Pancreas (tissue), 10 donors: ENCODE measurements around the gene PKD1L1. TPM values are rescaled to one million over a fixed set of nuclear protein-coding genes. Genes with fewer than 3 reads are reported as not detected.

ENCODE experiments used
- ATAC-seq, 4 donors: fragments of 200-7000 bp; cut with Tn5 transposase; one replicate each; pipeline versions ENCODE4 v1.8.0 to v1.9.1; 2020; ENCODE audit warnings: mild to moderate bottlenecking in 4 of 4, moderate library complexity in 4 of 4
- DNase-seq, 6 donors: peaks; one replicate each; pipeline ENCODE4 v3.0.0-alpha.2; 2020
- FAIRE-seq: peaks from 2 replicates; lab custom pipeline; 2012; peaks lifted over from hg19 to GRCh38; lab: Jason Lieb, UNC
- H3K27ac ChIP-seq, 4 donors: fragments of 200-600 bp; sonication (generic); 1 replicate in 3 of 4; 2 replicates in 1 of 4; pipeline versions ENCODE4 v1.5.0 to v1.8.0; 2020
- H3K27me3 ChIP-seq, 4 donors: fragments of 200-600 bp; one replicate each; pipeline ENCODE4 v1.8.0; 2021
- H3K36me3 ChIP-seq, 3 donors: fragments of 200-600 bp; sonication (generic) in 1 of 3; one replicate each; pipeline versions ENCODE4 v1.5.0 to v1.8.0; 2020 to 2021
- H3K4me1 ChIP-seq, 3 donors: fragments of 200-600 bp; one replicate each; pipeline ENCODE4 v1.8.0; 2021
- H3K4me3 ChIP-seq, 4 donors: fragments of 200-600 bp; sonication (generic) in 2 of 4; one replicate each; pipeline versions ENCODE4 v1.5.0 to v1.8.0; 2020 to 2021
- H3K9me3 ChIP-seq, 4 donors: fragments of 200-600 bp; one replicate each; pipeline ENCODE4 v1.8.0; 2021
- CTCF ChIP-seq, 4 donors: fragments of 200-600 bp; sonication (generic) in 3 of 4; IDR thresholded peaks; one replicate each; pipeline versions ENCODE4 v1.5.0 to v1.8.0; 2021; ENCODE audit warnings: antibody characterized with exemption in 4 of 4
- WGBS, 2 donors: extraction: QIAGEN DNeasy Blood & Tissue Kit; methylation state at CpG; one replicate each; pipeline ENCODE4 v1.1.7; 2013; 5-methylcytosine and 5-hydroxymethylcytosine counted together
- intact Hi-C, 3 donors: fragments of 100-400 bp; cut with DNase I; formaldehyde crosslinking; loops; one replicate each; pipeline versions ENCODE4 v1.11.1 to v1.14.2; 2022
- polyA plus RNA-seq, 2 donors: library from polyadenylated mRNA; stranded (reverse); fragments of 200-250 nt; gene quantifications; one replicate each; pipeline ENCODE4 v1.2.3, GENCODE V29; 2013
- total RNA-seq, 6 donors: library from RNA; stranded (reverse); fragmentation: NEBNext Ultra II Directional in 4 of 6; extraction: Animal tissue kit (Norgen Biotek cat#: 25700) in 4 of 6; gene quantifications; one replicate each; pipeline versions ENCODE4 v1.2.1 to v1.2.4, GENCODE V29; 2021 to 2023
- donor health status: healthy with polysubstance abuse.
- donor health status: DM: no; HTN: no; CAD: no; lungs with moderate emphysema.
- donor health status: DM: no; HTN: no; CAD: no.
- donor health status: control.
- donor health status: control.
- donor health status: Bipolar disorder and iron deficiency.
- donor health status: DM: yes; HTN: yes; CAD: no.
- donor health status: DM: no; HTN: no; CAD: no.
- donor health status: DM: no; HTN: no; CAD: no.
- donor health status: DM: yes; HTN: yes; CAD: no.

Gene PKD1L1
- total and polyA plus RNA-seq, 8 donors: 0.03 to 0.54 (median 0.13) TPM

GRCh38 chr7:47846138-47846836 is 102.0 kb downstream of the PKD1L1 start:
- Histone ChIP-seq H3K36me3 (no peaks in the 10 kb centered on the region), H3K27me3 (no peaks in the 10 kb centered on the region), H3K4me3 (no peak overlapping the region), H3K4me1 (no peaks in the 10 kb centered on the region), H3K27ac (no peak overlapping the region), H3K9me3 (no peaks in the 10 kb centered on the region)
- TF ChIP-seq CTCF (IDR thresholded peaks at IDR 0.05): no peak
- peak in 1 of 4 donors; percentile 30 for ATAC-seq
- DNase-seq: no peak
- FAIRE-seq: no peak
- WGBS, 2 donors: 81 to 82% methylated on average over 7 of the region's 7 CpGs
- intact Hi-C loops: no loop called here

GRCh38 chr7:47844311-47844710 is 104.0 kb downstream of the PKD1L1 start:
- Histone ChIP-seq H3K36me3 (no peaks in the 10 kb centered on the region), H3K9me3 (no peaks in the 10 kb centered on the region), H3K27ac (no peak overlapping the region), H3K4me3 (no peak overlapping the region), H3K27me3 (no peaks in the 10 kb centered on the region), H3K4me1 (no peaks in the 10 kb centered on the region)
- no peak for DNase-seq
- no peak for ATAC-seq
- TF ChIP-seq CTCF (IDR thresholded peaks at IDR 0.05): no peak
- FAIRE-seq: no peak
- intact Hi-C loops: no loop called here

GRCh38 chr7:47843291-47843690 is 105.0 kb downstream of the PKD1L1 start:
- no peak for TF ChIP-seq CTCF (IDR thresholded peaks at IDR 0.05)
- H3K27ac ChIP-seq: no peak overlapping the region
- FAIRE-seq: no peak

GRCh38 chr7:47839381-47839780 is 108.9 kb downstream of the PKD1L1 start:
- no peak for ATAC-seq
- 90 to 94% methylated on average over 16 of the region's 16 CpGs for WGBS, 2 donors
- Histone ChIP-seq H3K27ac (no peak overlapping the region), H3K9me3 (no peaks in the 10 kb centered on the region), H3K36me3 (no peaks in the 10 kb centered on the region), H3K27me3 (no peaks in the 10 kb centered on the region), H3K4me1 (no peaks in the 10 kb centered on the region), H3K4me3 (no peak overlapping the region)
- FAIRE-seq: no peak
- TF ChIP-seq CTCF (IDR thresholded peaks at IDR 0.05): no peak
- intact Hi-C loops: no loop called here
- peak in 1 of 6 donors; percentile 49 for DNase-seq

More at GRCh38 chr7:47843291-47843690, 105.0 kb downstream of the PKD1L1 start:
- Histone ChIP-seq H3K27me3 (no peaks in the 10 kb centered on the region), H3K36me3 (no peaks in the 10 kb centered on the region), H3K9me3 (no peaks in the 10 kb centered on the region), H3K4me1 (no peaks in the 10 kb centered on the region), H3K4me3 (no peak overlapping the region)
- intact Hi-C loops: no loop called here
- DNase-seq (no peak), ATAC-seq (no peak)
- WGBS, 2 donors: 75 to 81% methylated on average over 2 of the region's 2 CpGs

- Histone ChIP-seq H3K36me3 (no peaks in the 10 kb centered on the region), H3K4me1 (no peaks in the 10 kb centered on the region), H3K9me3 (no peaks in the 10 kb centered on the region), H3K27me3 (no peaks in the 10 kb centered on the region), H3K4me3 (no peak overlapping the region), H3K27ac (no peak overlapping the region)
- no peak for ATAC-seq
- no peak for DNase-seq
- intact Hi-C loops: no loop called here
- 88 to 94% methylated on average over 8 of the region's 8 CpGs for WGBS, 2 donors
- TF ChIP-seq CTCF (IDR thresholded peaks at IDR 0.05): no peak
- no peak for FAIRE-seq
Observed at GRCh38 chr7:47837826-47838225, 110.4 kb downstream of the PKD1L1 start.
